Right lobe of liver (tissue), 6 donors: ENCODE measurements around the gene FBRSL1. TPM values are rescaled to one million over a fixed set of nuclear protein-coding genes. Genes with fewer than 3 reads are reported as not detected.

ENCODE experiments used
- ATAC-seq, 4 donors: fragments of 200-7000 bp; cut with Tn5 transposase; one replicate each; pipeline ENCODE4 v1.9.1; 2020; ENCODE audit warnings: mild to moderate bottlenecking in 4 of 4, moderate library complexity in 4 of 4
- DNase-seq, 3 donors: peaks; one replicate each; pipeline ENCODE4 v3.0.0-alpha.2; 2020
- H3K27ac ChIP-seq, 3 donors: fragments of 200-600 bp; one replicate each; pipeline ENCODE4 v1.8.0; 2022
- H3K27me3 ChIP-seq, 2 donors: fragments of 200-600 bp; one replicate each; pipeline ENCODE4 v1.8.0; 2022
- H3K36me3 ChIP-seq, 4 donors: fragments of 200-600 bp; sonication (generic) in 1 of 4; one replicate each; pipeline versions ENCODE4 v1.5.1 to v1.8.0; 2017 to 2022; ENCODE audit warnings: control low read depth in 1 of 4
- H3K4me1 ChIP-seq, 4 donors: fragments of 200-600 bp; sonication (generic) in 1 of 4; one replicate each; pipeline versions ENCODE4 v1.5.1 to v1.8.0; 2017 to 2022; ENCODE audit warnings: control low read depth in 1 of 4
- H3K4me3 ChIP-seq, 3 donors: fragments of 200-600 bp; one replicate each; pipeline ENCODE4 v1.8.0; 2022
- H3K9me3 ChIP-seq, 4 donors: fragments of 200-600 bp; sonication (generic) in 1 of 4; one replicate each; pipeline versions ENCODE4 v1.5.1 to v1.8.0; 2017 to 2022; ENCODE audit warnings: control low read depth in 1 of 4
- POLR2A ChIP-seq: fragments of 450-650 bp; IDR thresholded peaks from one replicate; pipeline ENCODE4 v1.6.1; 2017; ENCODE audit warnings: antibody characterized with exemption, mild to moderate bottlenecking
- WGBS: methylation state at CpG from one replicate; pipeline ENCODE4 v1.1.6; 2018; ENCODE audit warnings: low coverage, low lambda C conversion rate; ENCODE audit not compliant: insufficient coverage; ENCODE audit errors: missing lambda C conversion rate; 5-methylcytosine and 5-hydroxymethylcytosine counted together
- intact Hi-C, 2 donors: fragments of 100-400 bp; cut with DNase I; formaldehyde crosslinking; loops; one replicate each; pipeline versions ENCODE4 v1.11.2 to v1.14.1; 2022
- total RNA-seq, 6 experiments: library from RNA; depleted of rRNA in 2 of 6; stranded (reverse); fragments of >200 nt in 2 of 6; fragmentation: NEBNext Ultra II Directional in 3 of 6; extraction: Animal tissue kit (Norgen Biotek cat#: 25700) in 3 of 6; gene quantifications; one replicate each; pipeline versions ENCODE4 v1.1.0 to v1.2.4, GENCODE V29; 2016 to 2023
- TF ChIP-seq, protein P1 (sequence below), 4 donors: fragments of 200-600 bp in 3 of 4; fragments of 450-650 bp in 1 of 4; IDR thresholded peaks; one replicate each; pipeline versions ENCODE4 v1.5.1 to v1.8.0; 2016 to 2022; ENCODE audit warnings: antibody characterized with exemption in 4 of 4, mild to moderate bottlenecking in 2 of 4
- donor health status: DM: no; HTN: yes; CAD: no.
- donor health status: DM: no; HTN: no; CAD: no.
- donor health status: DM: no; HTN: no; CAD: no.
- donor health status: DM: no; HTN: yes; CAD: no.
- donor health status: DM: no; HTN: yes; CAD: no.

The FBRSL1 gene
- total RNA-seq, 6 experiments from 2014 or later, result 16.2 to 27.6 (median 23.3) TPM

DNA sequence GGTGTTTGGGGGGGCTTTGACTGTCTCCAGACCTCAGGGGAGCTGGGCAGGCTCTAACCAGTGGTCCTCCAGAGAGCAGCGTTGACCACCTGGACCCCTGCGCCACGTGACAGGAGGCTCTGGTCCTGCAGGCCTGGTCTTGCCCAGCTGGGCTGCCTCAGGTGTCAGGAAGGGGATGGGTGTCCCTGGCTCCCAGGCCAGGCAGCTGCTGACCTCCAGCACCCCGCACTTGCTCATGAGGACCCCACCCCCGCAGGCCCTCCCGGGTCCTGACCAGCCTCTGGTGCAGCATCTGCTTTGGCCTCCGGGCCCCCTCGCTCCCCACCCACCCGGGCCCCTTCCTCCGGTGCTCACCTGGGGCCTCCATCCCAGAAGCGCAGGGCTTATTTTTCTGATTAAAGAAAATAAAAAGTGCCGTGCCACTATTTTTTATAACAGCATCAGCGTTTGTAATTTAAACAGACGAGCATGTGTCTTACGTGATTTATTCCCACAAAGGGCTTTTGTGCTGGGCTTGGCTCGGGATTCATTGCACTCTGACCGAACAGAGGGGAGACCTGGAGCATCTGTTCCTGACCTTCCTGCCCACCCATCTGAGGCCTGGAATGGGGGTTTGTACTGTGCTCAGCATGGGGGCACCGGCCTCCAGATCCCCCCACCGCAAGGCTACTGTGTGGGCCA lies 21.7 kb downstream of the FBRSL1 start:
- Histone ChIP-seq H3K4me1 (peaks cover 0 to 25% (median 10%) of the 10 kb centered on the region in 4 donors), H3K4me3 (no peak overlapping the region), H3K9me3 (no peaks in the 10 kb centered on the region), H3K27ac (no peak overlapping the region), H3K36me3 (peaks cover 0 to 7% (median 0%) of the 10 kb centered on the region in 4 donors), H3K27me3 (no peaks in the 10 kb centered on the region)
- no peak for DNase-seq
- no peak for ATAC-seq
- intact Hi-C loops, result no loop called here
- no peak for TF ChIP-seq POLR2A
- TF ChIP-seq, protein P1, sequence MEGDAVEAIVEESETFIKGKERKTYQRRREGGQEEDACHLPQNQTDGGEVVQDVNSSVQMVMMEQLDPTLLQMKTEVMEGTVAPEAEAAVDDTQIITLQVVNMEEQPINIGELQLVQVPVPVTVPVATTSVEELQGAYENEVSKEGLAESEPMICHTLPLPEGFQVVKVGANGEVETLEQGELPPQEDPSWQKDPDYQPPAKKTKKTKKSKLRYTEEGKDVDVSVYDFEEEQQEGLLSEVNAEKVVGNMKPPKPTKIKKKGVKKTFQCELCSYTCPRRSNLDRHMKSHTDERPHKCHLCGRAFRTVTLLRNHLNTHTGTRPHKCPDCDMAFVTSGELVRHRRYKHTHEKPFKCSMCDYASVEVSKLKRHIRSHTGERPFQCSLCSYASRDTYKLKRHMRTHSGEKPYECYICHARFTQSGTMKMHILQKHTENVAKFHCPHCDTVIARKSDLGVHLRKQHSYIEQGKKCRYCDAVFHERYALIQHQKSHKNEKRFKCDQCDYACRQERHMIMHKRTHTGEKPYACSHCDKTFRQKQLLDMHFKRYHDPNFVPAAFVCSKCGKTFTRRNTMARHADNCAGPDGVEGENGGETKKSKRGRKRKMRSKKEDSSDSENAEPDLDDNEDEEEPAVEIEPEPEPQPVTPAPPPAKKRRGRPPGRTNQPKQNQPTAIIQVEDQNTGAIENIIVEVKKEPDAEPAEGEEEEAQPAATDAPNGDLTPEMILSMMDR (IDR thresholded peaks at IDR 0.05), result no peak
- WGBS, result 86% methylated on average over 11 of the region's 19 CpGs

DNA sequence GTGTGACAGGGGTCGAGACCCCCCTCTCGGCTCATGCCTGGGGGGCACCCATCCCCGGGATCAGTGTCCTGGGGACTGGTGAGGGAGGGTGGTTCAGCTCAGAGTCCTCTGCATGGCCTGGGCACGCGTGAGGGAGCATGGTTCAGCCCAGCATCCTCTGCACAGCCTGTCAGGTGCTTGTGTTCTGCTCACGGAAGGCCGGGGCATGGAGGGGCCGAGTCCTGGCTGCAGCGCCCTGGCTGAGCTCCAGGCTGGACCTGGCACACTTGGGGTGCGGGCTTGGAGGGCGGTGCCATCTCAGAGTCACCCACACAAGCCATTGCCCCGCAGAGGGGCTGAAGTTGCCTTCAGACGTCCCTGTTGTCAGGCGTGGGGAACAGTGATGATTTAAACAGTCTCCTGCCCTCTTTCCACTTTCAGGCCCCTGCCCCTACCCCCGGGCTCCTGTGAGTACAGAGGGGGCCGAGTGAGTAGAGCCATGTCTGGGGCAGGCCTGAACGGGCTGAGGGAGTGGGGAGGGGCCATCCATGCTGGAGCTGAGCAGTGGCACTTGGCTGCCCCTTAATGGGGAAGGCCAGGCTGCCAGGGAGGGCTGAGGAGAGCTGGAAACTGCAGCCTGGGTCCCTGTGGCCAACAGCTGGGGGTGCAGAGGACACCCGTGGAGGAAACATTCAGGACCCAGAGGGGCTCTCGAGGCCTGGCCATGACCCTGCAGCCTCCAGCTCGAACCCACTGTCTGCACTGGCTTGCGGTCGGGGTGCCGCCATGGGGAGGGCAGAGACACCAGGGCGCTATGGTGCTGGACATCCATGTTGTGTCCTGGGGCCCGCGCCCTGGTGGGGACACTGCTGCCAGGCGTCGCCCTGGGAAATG lies 22.5 kb downstream of the FBRSL1 start:
- no peak for ATAC-seq
- intact Hi-C loops, result no loop called here
- H3K4me1 ChIP-seq, result peaks cover 0 to 32% (median 14%) of the 10 kb centered on the region in 4 donors
- TF ChIP-seq, protein P1 (IDR thresholded peaks at IDR 0.05), result no peak
- TF ChIP-seq POLR2A, result no peak
- peaks cover 0 to 7% (median 0%) of the 10 kb centered on the region in 4 donors for H3K36me3 ChIP-seq
- H3K4me3 ChIP-seq, result no peak overlapping the region
- no peaks in the 10 kb centered on the region for H3K9me3 ChIP-seq
- H3K27me3 ChIP-seq, result no peaks in the 10 kb centered on the region
- no peak overlapping the region for H3K27ac ChIP-seq
- no peak for DNase-seq
- WGBS, result no CpG with 5 or more reads among the region's 28 CpGs

DNA sequence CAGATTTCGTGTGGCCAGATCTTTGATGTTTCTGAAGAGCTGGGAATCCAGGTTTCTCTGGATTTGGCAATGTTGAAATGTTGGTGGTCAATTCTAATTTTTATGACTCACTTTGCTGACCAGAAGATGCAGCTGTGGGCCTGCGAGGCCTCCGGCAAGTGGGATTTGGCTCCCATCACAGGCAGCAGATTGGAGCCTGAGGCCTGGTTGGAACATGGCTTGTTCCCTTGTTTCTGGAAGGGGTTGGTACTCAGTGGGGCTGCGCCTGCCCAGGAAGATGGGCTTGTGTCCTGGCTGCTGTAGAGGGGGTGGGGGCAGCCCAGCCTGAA lies 23.1 kb downstream of the FBRSL1 start:
- peaks cover 0 to 7% (median 0%) of the 10 kb centered on the region in 4 donors for H3K36me3 ChIP-seq
- WGBS, result 100% methylated on average over 2 of the region's 4 CpGs

DNA sequence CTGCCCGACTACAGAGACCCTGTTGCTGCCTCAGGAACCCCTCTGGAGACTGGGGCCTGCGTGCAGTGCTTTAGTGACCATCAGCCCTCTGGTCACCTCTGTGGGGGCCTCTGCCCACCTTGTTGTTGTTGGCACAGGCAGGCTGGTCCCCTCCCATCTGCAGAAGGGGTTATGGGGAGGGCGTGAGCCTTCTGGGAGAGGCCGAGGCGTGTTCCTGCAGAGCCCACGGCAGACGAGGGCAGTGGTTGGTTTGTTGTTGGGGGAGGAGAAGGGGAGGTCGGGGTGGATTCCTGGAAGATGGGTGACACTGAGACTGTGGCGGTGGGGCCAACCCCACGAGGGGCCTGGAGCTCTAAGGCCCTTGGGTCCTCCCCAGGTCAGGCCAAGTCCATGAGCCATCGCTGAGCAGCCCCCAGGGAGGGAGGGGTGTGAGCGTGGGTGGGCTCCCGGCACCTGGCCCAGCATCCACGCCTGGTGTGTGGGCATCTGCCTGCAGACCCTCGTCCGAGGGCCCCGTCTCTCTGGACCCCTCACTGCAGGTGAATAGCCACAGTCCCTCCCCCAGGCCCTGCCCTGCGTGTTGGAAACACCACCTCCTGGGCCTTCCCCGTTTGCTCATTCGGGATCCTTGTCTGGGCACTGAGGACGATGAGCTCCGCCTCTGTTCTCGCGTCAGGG lies 23.6 kb downstream of the FBRSL1 start:
- intact Hi-C loops, result no loop called here
- H3K9me3 ChIP-seq, result no peaks in the 10 kb centered on the region
- H3K36me3 ChIP-seq, result peaks cover 0 to 3% (median 0%) of the 10 kb centered on the region in 4 donors
- no peak overlapping the region for H3K27ac ChIP-seq
- H3K27me3 ChIP-seq, result no peaks in the 10 kb centered on the region
- DNase-seq (no peak), ATAC-seq (peak in 1 of 4 donors; percentile 3)
- no peak for TF ChIP-seq POLR2A
- TF ChIP-seq, protein P1 (IDR thresholded peaks at IDR 0.05), result no peak
- peaks cover 0 to 37% (median 18%) of the 10 kb centered on the region in 4 donors for H3K4me1 ChIP-seq
- H3K4me3 ChIP-seq, result no peak overlapping the region
- 60% methylated on average over 2 of the region's 24 CpGs for WGBS

More for the DNA sequence above, 23.1 kb downstream of the FBRSL1 start:
- intact Hi-C loops, result no loop called here
- TF ChIP-seq, protein P1 (IDR thresholded peaks at IDR 0.05), result no peak
- TF ChIP-seq POLR2A, result no peak
- DNase-seq (no peak), ATAC-seq (no peak)
- Histone ChIP-seq H3K4me1 (peaks cover 0 to 37% (median 17%) of the 10 kb centered on the region in 4 donors), H3K4me3 (no peak overlapping the region), H3K9me3 (no peaks in the 10 kb centered on the region), H3K27ac (no peak overlapping the region), H3K27me3 (no peaks in the 10 kb centered on the region)
